IMR-90 (cell line): ENCODE results near the gene ABCB1. TPM values are rescaled to one million over a fixed set of nuclear protein-coding genes. Genes with fewer than 3 reads are reported as not detected.

Source experiments
- ATAC-seq: fragments of 200-7000 bp; cut with Tn5 transposase; 2 replicates; pipeline ENCODE4 v1.9.1; 2020; ENCODE audit warnings: low read depth, mild to moderate bottlenecking, moderate library complexity
- BruUV-seq: library from RNA; stranded (reverse); fragments of 400-500 nt; replicated peaks from 2 replicates; lab custom pipeline; 2021; lab: Mats Ljungman, UMichigan
- CTCF ChIA-PET: fragments of 300-600 bp; formaldehyde crosslinking; extraction: SDS; loops from one replicate; lab custom pipeline; 2021; ENCODE audit warnings: antibody characterized with exemption; lab: Yijun Ruan, JAX
- POLR2A ChIA-PET: fragments of 300-600 bp; sonication (Branson Sonifier 250); formaldehyde crosslinking; loops from one replicate; lab custom pipeline; 2022; ENCODE audit warnings: antibody characterized with exemption; ENCODE audit not compliant: unreplicated experiment; lab: Charles Lee
- DNase-seq: peaks from one replicate; pipeline ENCODE4 v3.0.0; 2013
- H2AFZ ChIP-seq: replicated peaks from 2 replicates; pipeline ENCODE3; 2013; ENCODE audit warnings: low read length, mild to moderate bottlenecking; ENCODE audit not compliant: poor library complexity
- H2AK5ac ChIP-seq: 2 replicates; pipeline ENCODE4 v1.6.1; 2013; ENCODE audit warnings: low read depth, low read length, inconsistent platforms
- H2AK9ac ChIP-seq: replicated peaks from 2 replicates; pipeline ENCODE3; 2013; ENCODE audit warnings: mild to moderate bottlenecking, low read depth, low read length, moderate library complexity; ENCODE audit not compliant: poor library complexity
- H2BK120ac ChIP-seq: 2 replicates; pipeline ENCODE4 v1.6.1; 2013; ENCODE audit warnings: low read depth, low read length, inconsistent platforms
- H2BK15ac ChIP-seq: 3 replicates; pipeline ENCODE4 v1.6.1; 2013; ENCODE audit warnings: low read depth, low read length, inconsistent platforms
- H2BK20ac ChIP-seq: 2 replicates; pipeline ENCODE4 v1.6.1; 2013; ENCODE audit warnings: low read depth, mild to moderate bottlenecking, inconsistent platforms, low read length, moderate library complexity
- H2BK5ac ChIP-seq: 2 replicates; pipeline ENCODE4 v1.6.1; 2013; ENCODE audit warnings: mild to moderate bottlenecking, low read depth, low read length, inconsistent platforms; ENCODE audit not compliant: poor library complexity, severe bottlenecking
- H3K14ac ChIP-seq: replicated peaks from 2 replicates; pipeline ENCODE4 v1.6.1; 2013; ENCODE audit warnings: low read depth, low read length, inconsistent platforms
- H3K18ac ChIP-seq: 2 replicates; pipeline ENCODE4 v1.6.1; 2013; ENCODE audit warnings: low read depth, low read length, control low read depth
- H3K23ac ChIP-seq: 2 replicates; pipeline ENCODE4 v1.6.1; 2013; ENCODE audit warnings: low read depth, low read length, inconsistent platforms
- H3K27ac ChIP-seq: 2 replicates; pipeline ENCODE4 v1.5.1; 2013; ENCODE audit warnings: mild to moderate bottlenecking, control low read depth, low read length; ENCODE audit not compliant: insufficient read depth
- H3K27me3 ChIP-seq: 2 replicates; pipeline ENCODE4 v1.6.1; 2013; ENCODE audit warnings: low read length; ENCODE audit not compliant: control insufficient read depth, insufficient read depth
- H3K36me3 ChIP-seq: 2 replicates; pipeline ENCODE4 v1.6.1; 2013; ENCODE audit warnings: low read length, mixed read lengths; ENCODE audit not compliant: control insufficient read depth, insufficient read depth
- H3K4ac ChIP-seq: 2 replicates; pipeline ENCODE4 v1.6.1; 2013; ENCODE audit warnings: low read depth, low read length, inconsistent platforms
- H3K4me1 ChIP-seq: 2 replicates; pipeline ENCODE4 v1.6.1; 2013; ENCODE audit warnings: low read length, mixed read lengths; ENCODE audit not compliant: control insufficient read depth, insufficient read depth
- H3K4me2 ChIP-seq: 2 replicates; pipeline ENCODE4 v1.6.1; 2013; ENCODE audit warnings: low read depth, mild to moderate bottlenecking, control low read depth, low read length, moderate library complexity
- H3K4me3 ChIP-seq: 2 replicates; pipeline ENCODE4 v1.5.1; 2013; ENCODE audit warnings: low read depth, mild to moderate bottlenecking, control low read depth, low read length, moderate library complexity; ENCODE audit not compliant: insufficient read depth
- H3K56ac ChIP-seq: 2 replicates; pipeline ENCODE4 v1.6.1; 2013; ENCODE audit warnings: low read length, inconsistent platforms; ENCODE audit not compliant: insufficient read depth; ENCODE audit errors: extremely low read depth
- H3K79me1 ChIP-seq, 2 experiments: 2 replicates each; pipeline ENCODE4 v1.6.1; 2013; ENCODE audit warnings: low read length in 2 of 2, inconsistent platforms in 1 of 2, low read depth in 1 of 2
- H3K9ac ChIP-seq: 2 replicates; pipeline ENCODE4 v1.6.1; 2013; ENCODE audit warnings: low read depth, low read length, control low read depth
- H3K9me1 ChIP-seq: 2 replicates; pipeline ENCODE4 v1.6.1; 2013; ENCODE audit warnings: low read length, inconsistent platforms; ENCODE audit not compliant: insufficient read depth
- H3K9me3 ChIP-seq: 2 replicates; pipeline ENCODE4 v1.6.1; 2013; ENCODE audit warnings: low read length; ENCODE audit not compliant: control insufficient read depth, insufficient read depth
- H4K20me1 ChIP-seq: 2 replicates; pipeline ENCODE4 v1.6.1; 2013; ENCODE audit warnings: low read length, inconsistent platforms; ENCODE audit not compliant: insufficient read depth
- H4K5ac ChIP-seq: 2 replicates; pipeline ENCODE4 v1.6.1; 2013; ENCODE audit warnings: mild to moderate bottlenecking, low read depth, low read length, control low read depth
- H4K8ac ChIP-seq, 2 experiments: 2 replicates each; pipeline ENCODE4 v1.6.1; 2013; ENCODE audit warnings: low read depth in 2 of 2, low read length in 2 of 2, control low read depth in 1 of 2, inconsistent platforms in 1 of 2
- H4K91ac ChIP-seq: 2 replicates; pipeline ENCODE4 v1.6.1; 2013; ENCODE audit warnings: low read depth, low read length, inconsistent platforms; ENCODE audit not compliant: insufficient read depth
- BHLHE40 ChIP-seq: fragments of 150-350 bp; IDR thresholded peaks from 2 replicates; pipeline ENCODE4 v1.6.1; 2016; ENCODE audit warnings: mild to moderate bottlenecking, low read depth, low read length
- CEBPB ChIP-seq: IDR thresholded peaks from 2 replicates; pipeline ENCODE4 v1.6.1; 2012; ENCODE audit warnings: low read depth, low read length, improper control_type of control experiment
- CTCF ChIP-seq: conservative IDR thresholded peaks from 2 replicates; pipeline ENCODE4 v1.5.1; 2012; ENCODE audit warnings: mild to moderate bottlenecking, low read depth, low read length, improper control_type of control experiment
- ELK1 ChIP-seq: fragments of 150-350 bp; IDR thresholded peaks from 2 replicates; pipeline ENCODE4 v1.6.1; 2016; ENCODE audit warnings: low read depth, mild to moderate bottlenecking, low read length, moderate library complexity, borderline replicate concordance
- FOS ChIP-seq: fragments of 150-350 bp; IDR thresholded peaks from 2 replicates; pipeline ENCODE4 v1.6.1; 2016; ENCODE audit warnings: low read depth, low read length
- MAFK ChIP-seq: IDR thresholded peaks from 2 replicates; pipeline ENCODE4 v1.6.1; 2012; ENCODE audit warnings: low read depth, low read length, improper control_type of control experiment
- MAZ ChIP-seq: IDR thresholded peaks from 2 replicates; pipeline ENCODE4 v1.6.1; 2012; ENCODE audit warnings: low read depth, mild to moderate bottlenecking, low read length, improper control_type of control experiment, moderate library complexity, borderline replicate concordance
- NFE2L2 ChIP-seq: fragments of 150-350 bp; IDR thresholded peaks from 2 replicates; pipeline ENCODE4 v1.6.1; 2016; ENCODE audit warnings: low read depth, mild to moderate bottlenecking, low read length
- POLR2A ChIP-seq: IDR thresholded peaks from 2 replicates; pipeline ENCODE4 v1.6.1; 2012; ENCODE audit warnings: mild to moderate bottlenecking, low read depth, low read length
- RAD21 ChIP-seq: IDR thresholded peaks from 2 replicates; pipeline ENCODE4 v1.6.1; 2012; ENCODE audit warnings: low read length, improper control_type of control experiment
- RFX5 ChIP-seq: IDR thresholded peaks from 2 replicates; pipeline ENCODE4 v1.8.0; 2012; ENCODE audit warnings: low read depth, mild to moderate bottlenecking, low read length, moderate library complexity
- SMC3 ChIP-seq: fragments of 150-350 bp; IDR thresholded peaks from 2 replicates; pipeline ENCODE4 v1.6.1; 2016; ENCODE audit warnings: low read depth, mild to moderate bottlenecking, antibody characterized with exemption, low read length, moderate library complexity
- USF2 ChIP-seq: fragments of 150-350 bp; IDR thresholded peaks from 2 replicates; pipeline ENCODE4 v1.6.1; 2017; ENCODE audit warnings: mild to moderate bottlenecking, antibody characterized with exemption, low read length, low read depth
- WGBS, 2 experiments: methylation state at CpG; one replicate each; pipeline versions ENCODE4 v1.1.5 to v1.1.7; 2013; ENCODE audit warnings: missing lambda C conversion rate in 2 of 2; ENCODE audit not compliant: insufficient read length in 1 of 2; ENCODE audit errors: extremely low coverage in 2 of 2; 5-methylcytosine and 5-hydroxymethylcytosine counted together
- dilution Hi-C: fragments of 300-500 bp; cut with HindIII; formaldehyde crosslinking; loops from one replicate; pipeline ENCODE4 v1.14.3; 2018; ENCODE audit warnings: low sequenced_read_pairs; ENCODE audit not compliant: unreplicated experiment
- in situ Hi-C: fragments of 300-500 bp; cut with MboI; formaldehyde crosslinking; loops from 3 replicates; pipeline ENCODE4 v1.14.3; 2019; ENCODE audit warnings: low sequenced_read_pairs, inconsistent platforms, mixed read lengths
- intact Hi-C: fragments of 100-400 bp; cut with micrococcal nuclease; formaldehyde crosslinking; loops from 2 replicates; pipeline ENCODE4 v1.10.0; 2022
- polyA plus RNA-seq, 3 experiments: library from polyadenylated mRNA; depleted of rRNA; stranded (reverse); fragments of >200 nt; gene quantifications; 2 replicates each; pipeline ENCODE4 v1.2.3, GENCODE V29; 2012; ENCODE audit warnings: low replicate concordance in 1 of 3
- total RNA-seq: library from RNA; depleted of rRNA; stranded (reverse); fragments of >200 nt; gene quantifications from 2 replicates; pipeline ENCODE4 v1.2.3, GENCODE V29; 2012

The ABCB1 gene
- total and polyA plus RNA-seq, 2 of the 4 experiments (the other 2 are of a cell fraction) = 0.80 to 0.90 TPM

- WGBS, 2 experiments = 60% methylated on average over 1 of the region's 3 CpGs; no CpG with 5 or more reads in 1 of the 2 experiments
- dilution Hi-C loops = no loop called here
Measured at GRCh38 chr7:87564296-87564963, 36.3 kb downstream of the ABCB1 start.

More at GRCh38 chr7:87564296-87564963, 36.3 kb downstream of the ABCB1 start:
- H3K18ac ChIP-seq = no peak overlapping the region
- in situ Hi-C loops (no loop called here), intact Hi-C loops (no loop called here)
- H4K8ac ChIP-seq = no peak overlapping the region
- no peak overlapping the region for H4K91ac ChIP-seq
- no peaks in the 10 kb centered on the region for H3K79me1 ChIP-seq
- H2BK15ac ChIP-seq = no peak overlapping the region
- H2AFZ ChIP-seq = peak overlapping the region; percentile 19
- H3K9me1 ChIP-seq = no peaks in the 10 kb centered on the region
- H3K4me1 ChIP-seq = no peaks in the 10 kb centered on the region
- H3K27ac ChIP-seq = no peak overlapping the region
- DNase-seq = no peak
- H2AK9ac ChIP-seq = no peak overlapping the region
- H3K27me3 ChIP-seq = peaks cover 1% of the 10 kb centered on the region; the same call in 1 of the 2 replicates
- no peak overlapping the region for H3K23ac ChIP-seq
- BruUV-seq = no TSS peak
- no peak overlapping the region for H3K4ac ChIP-seq
- no peak overlapping the region for H4K5ac ChIP-seq
- H2AK5ac ChIP-seq = no peak overlapping the region
- H3K4me3 ChIP-seq = no peak overlapping the region
- no peak for TF ChIP-seq MAZ
- TF ChIP-seq BHLHE40 = no peak
- no peak for TF ChIP-seq ELK1
- no peak for TF ChIP-seq POLR2A
- no peak for TF ChIP-seq NFE2L2
- TF ChIP-seq FOS = no peak
- TF ChIP-seq RAD21 = no peak
- no peak for TF ChIP-seq RFX5
- TF ChIP-seq MAFK = no peak
- TF ChIP-seq SMC3 = no peak
- TF ChIP-seq USF2 = no peak
- TF ChIP-seq CEBPB = no peak
- TF ChIP-seq CTCF = no peak
- no peak overlapping the region for H3K4me2 ChIP-seq
- ChIA-PET CTCF (interaction anchor here (0.6 to 1.1 kb wide), 2 partner anchors 35 to 333 kb away, joined by 3 read pairs; no protein-coding TSS in a partner anchor), POLR2A (no interaction called here)
- H3K14ac ChIP-seq = no peak overlapping the region
- no peak overlapping the region for H2BK120ac ChIP-seq
- H3K9ac ChIP-seq = no peak overlapping the region
- peak; percentile 71 for ATAC-seq
- H3K36me3 ChIP-seq = no peaks in the 10 kb centered on the region
- no peak overlapping the region for H2BK20ac ChIP-seq
- no peak overlapping the region for H3K56ac ChIP-seq
- no peaks in the 10 kb centered on the region for H4K20me1 ChIP-seq
- H2BK5ac ChIP-seq = no peak overlapping the region
- H3K9me3 ChIP-seq = no peaks in the 10 kb centered on the region
